Measurements from ENCODE around the gene RNPS1.

RNPS1 gene, protein sequence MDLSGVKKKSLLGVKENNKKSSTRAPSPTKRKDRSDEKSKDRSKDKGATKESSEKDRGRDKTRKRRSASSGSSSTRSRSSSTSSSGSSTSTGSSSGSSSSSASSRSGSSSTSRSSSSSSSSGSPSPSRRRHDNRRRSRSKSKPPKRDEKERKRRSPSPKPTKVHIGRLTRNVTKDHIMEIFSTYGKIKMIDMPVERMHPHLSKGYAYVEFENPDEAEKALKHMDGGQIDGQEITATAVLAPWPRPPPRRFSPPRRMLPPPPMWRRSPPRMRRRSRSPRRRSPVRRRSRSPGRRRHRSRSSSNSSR

DNA sequence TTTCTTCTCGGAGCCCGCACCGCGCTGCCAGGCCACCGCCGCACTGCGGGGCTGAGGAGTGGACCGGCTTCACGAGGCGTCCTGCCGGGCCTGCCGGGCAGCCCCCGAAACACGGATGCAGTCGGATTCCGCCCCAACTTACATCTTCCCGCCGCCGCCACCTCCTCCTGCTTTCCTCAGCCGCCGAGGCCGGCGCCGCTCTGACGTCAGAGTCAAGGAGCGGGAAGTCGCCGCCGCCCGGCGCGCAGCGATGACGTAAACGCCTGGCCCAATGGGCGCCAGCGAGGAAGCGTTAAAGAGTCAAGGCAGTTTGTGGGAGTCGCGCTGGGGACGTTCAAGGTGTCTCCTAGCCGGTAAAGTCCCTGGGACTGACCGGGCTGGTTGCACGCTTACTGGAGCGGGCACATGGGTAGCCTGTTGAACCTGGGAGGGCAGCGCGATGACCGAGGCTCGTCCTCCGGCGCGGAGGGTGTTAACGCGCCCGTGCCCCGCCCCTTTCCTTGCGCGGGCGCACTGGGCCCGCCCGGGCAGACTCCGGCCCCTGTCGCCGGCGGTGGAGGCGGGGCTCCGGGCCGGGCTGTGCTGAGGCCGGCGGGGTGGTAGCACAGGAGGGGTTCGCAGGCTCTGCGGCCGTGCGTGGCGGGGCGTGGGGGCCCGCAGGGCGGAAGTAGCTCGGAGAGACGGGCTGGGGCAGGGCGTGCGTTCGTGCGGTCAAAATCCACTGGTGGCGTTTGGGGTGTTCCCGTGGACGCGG is at the start of gene RNPS1:
RNPS1 (minus strand) TSS at position 214 of the 754 bp plus-strand sequence. CDS start 3,483 bp downstream, outside the sequence.
- DNase-seq (ENCODE audit: low spot score): peak; percentile 97

DNA sequence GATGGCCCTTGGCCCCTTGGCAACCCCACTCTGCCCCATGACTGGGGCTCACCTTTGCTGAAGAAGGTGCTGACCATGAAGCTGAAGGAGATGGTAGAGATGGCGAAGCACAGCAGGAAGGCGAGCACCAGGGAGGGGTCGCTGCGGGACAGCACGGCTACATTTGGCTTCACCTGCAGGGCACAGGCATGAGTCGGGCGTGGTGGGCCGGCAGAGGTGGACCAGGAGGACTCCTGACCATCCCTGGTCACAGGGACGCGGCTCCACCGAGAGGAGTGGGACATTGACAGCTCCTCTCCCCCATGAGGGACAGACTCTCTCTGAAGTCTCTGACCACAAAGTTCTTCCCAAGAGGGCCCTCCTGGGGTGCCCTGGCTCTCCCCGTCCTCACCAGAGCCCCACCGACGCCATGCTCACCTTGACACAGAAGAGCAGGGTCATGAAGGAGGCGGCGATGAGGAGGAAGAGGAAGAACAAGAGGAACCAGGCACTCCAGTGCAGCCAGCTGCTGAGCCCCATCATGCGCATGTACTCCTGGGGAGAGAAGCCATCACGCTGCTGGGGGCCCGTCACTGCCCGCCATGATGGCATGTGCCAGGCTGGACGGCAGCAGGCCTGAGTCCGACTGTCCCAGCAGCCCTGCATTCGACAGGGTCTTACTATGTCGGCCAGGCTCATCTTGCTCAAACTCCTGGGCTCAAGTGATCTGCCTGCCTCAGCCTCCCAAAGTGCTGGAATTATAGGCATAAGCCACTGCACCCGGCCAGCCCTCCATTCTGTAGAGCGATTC is 49.5 kb upstream of the RNPS1 start:
- no peak for DNase-seq (ENCODE audit: low spot score)

DNA sequence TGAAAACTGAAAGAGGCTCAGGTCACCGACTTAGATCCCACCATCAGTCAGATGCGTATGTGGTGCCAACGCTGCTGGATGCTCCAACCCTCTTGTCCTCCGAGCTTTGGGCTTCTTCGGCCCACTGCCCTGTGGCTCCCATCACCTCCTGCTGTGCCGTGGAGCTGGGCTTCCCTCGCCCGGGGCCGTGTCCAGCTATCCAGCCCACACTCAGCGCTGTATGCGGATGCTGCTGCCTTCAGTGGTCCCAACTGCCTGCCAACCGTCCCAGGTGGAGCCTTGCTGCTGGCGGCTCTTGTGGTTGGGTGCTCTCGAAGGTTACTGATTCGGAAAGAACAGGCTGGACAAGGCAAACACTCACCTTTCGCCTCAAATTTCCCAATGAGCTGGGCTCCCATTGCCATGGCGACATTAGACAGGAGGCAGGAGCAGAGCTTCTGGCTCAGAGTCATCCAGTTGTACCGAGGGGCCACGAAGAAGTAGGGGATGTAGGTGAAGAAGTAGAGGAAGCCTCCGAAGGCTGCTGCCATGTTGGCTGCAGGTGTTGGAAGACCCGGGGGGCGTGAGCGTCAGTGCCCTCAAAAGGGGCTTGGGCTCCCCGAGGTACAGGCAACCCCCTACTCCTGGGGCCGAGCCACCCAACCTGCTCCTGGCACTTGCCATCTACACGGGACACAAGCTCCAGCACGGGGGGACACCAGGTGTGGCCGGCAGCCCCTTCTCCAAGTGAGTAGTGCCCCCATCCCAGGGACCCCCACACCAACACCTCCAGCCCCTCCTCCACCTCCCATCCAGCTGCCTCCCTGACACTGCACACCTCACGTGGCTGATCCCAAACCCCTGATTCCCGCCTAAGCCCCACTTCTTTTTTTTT is 40.4 kb upstream of the RNPS1 start:
- DNase-seq (ENCODE audit: low spot score): no peak

DNA sequence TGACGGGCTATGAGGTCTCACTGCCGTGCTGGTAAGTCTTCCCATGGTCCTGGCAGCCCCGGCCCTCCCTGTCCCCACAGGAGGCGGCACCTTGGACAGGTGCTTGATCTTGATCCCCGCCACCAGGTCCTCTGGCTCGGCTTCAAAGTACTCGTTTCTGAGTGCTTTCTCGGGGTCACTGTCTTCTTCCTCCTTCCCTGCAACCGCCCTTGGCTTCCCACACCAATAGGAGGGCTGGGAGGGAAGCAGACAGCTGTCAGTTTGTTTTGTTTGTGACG is 31.9 kb upstream of the RNPS1 start:
- DNase-seq (ENCODE audit: low spot score): no peak

DNA sequence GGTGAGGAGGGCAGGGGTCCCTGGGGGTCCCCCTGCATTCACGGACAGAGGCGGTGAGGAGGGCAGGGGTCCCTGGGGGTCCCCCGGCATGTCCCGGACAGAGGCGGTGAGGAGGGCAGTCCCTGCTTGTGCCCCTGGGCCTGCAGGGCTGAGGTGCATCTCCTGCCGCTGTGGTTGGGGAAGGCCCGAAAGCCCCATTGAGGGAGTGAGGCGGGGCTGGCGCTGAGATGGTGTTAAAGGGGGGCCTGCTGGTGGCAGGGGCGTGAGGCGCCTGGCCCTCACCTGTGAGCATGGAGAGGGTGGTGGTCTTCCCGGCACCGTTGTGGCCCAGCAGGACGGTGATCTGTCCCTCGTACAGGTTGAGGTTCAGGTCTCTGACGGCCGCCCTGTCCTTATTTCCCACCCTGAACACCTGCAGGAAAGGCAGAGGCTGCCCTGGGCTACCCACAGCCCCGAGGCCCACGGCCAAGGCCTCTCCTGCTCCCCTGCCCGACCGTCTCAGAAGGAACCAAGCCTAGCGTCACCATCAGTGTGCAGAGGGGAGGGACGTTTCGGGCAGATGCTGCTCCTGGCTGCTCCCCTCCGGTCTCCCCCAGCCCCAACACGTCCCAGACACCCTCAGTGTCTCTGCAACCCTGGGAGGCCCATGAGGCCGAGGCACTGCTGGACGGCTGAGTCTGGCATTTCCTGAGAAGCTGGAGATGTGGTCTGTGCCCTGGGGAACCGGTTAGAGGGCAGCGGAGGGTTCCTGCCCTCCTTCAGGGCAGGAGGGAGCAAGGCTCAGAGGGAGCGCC is 31.4 kb upstream of the RNPS1 start:
- DNase-seq (ENCODE audit: low spot score): no peak

DNA sequence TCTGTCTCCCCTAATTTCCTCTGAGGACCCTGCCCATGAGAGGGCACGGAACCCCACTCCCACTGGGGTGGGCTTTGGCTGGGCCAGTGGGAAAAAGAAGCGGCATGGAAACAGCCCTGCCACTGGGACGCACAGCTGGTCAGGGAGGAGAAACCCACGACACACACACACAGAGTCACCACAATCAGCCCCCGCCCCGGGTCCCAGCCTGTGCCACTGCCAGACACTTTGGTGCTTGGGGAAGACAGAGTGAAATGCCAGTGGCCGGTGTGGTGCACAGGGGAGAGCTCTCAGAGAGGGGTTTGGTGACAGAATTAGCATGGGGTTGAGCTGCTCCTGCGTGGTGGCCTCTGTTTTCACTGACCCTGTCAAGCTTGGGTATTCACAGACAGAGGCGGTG is 30.7 kb upstream of the RNPS1 start:
- DNase-seq (ENCODE audit: low spot score): no peak

DNA sequence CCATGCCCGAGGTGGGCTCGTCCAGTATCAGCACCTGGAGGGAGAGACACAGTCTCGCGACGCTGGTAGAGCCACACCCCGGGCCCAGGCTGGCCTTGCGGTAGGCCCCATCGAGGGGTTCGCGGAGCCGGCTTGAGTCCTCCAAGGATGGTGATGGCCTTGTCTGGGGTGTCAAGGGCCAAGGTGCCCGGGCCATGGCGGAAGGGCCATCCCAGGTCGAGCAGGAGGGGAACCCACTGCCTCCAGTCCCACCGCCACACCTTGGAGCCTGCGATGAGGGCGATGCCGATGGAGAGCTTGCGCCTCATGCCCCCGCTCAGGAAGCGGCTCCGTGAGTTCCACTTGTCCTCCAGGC is 29.6 kb upstream of the RNPS1 start:
- DNase-seq (ENCODE audit: low spot score): no peak

GRCh38 chr16:2296661-2297505 is 29.0 kb upstream of the RNPS1 start:
- peak; percentile 53 for DNase-seq (ENCODE audit: low spot score)

DNA sequence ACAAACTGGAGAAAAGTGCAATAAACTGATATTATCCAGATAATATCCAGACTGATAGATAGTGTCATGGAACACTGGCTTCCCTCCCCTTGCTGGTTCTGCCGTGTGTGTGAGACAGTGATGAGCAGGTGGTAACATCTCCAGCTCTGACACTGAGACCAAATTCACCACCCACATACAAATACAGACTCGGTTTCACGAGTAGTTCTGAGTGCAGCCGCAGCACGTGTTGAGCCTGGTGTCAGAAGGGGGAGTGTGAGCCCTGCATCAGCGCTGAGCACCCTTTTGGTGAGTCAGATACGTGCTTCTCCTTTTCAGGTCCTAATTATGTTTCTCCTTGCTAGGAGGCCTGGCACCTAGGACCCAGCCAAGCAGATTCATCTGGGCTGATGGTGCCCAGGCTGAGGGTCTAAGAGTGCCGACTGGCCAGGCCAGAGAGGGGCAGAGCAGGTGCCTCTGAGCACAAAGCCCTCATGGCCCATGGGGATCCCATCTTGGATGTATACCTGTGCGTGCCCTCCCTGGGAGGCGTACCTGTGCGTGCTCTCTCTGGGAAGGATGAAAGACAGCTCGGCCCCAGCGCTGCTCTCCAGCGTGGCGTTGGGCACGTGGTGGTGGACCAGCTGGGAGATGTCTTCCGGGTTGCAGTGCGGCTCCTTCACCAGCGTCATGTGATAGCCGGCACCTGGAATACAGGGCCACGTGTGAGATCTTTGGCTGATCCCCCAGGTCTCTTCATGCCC is 27.3 kb upstream of the RNPS1 start:
- no peak for DNase-seq (ENCODE audit: low spot score)

DNA sequence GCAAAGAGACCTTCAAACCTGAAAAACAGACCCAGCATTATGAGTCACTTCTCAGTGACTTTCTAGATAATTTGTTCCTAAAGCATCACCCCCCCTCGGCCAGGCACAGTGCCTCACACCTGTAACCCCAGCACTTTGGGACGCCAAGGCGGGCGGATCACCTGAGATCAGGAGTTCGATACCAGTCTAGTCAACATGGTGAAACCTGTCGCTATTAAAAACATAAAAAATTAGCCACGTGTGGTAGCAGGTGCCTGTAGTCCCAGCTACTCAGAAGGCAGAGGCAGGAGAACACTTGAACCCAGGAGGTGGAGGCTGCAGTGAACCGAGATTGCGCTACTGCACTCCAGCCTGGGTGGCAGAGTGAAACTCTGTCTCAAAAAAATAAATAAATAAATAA is 24.3 kb upstream of the RNPS1 start:
- DNase-seq (ENCODE audit: low spot score): no peak

DNA sequence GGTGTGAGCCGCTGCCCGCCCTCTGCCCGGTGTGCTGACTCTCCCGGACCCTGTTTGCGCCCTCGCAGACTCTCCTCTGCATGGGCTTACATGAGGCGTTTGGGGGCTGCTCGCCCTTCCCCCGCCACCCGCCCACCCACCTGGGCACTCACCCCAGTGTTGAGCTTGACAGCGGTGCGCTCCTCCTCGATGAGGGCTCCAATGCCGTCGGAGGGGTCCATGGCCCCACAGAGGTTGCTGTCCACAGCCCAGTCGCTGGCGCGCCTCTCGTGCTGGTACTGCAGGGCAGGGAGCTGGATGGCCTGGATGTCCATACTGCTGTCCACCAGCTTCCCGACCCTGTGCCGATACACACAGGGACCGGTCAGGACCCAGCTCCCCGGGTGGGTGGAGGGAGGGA is 21.4 kb upstream of the RNPS1 start:
- no peak for DNase-seq (ENCODE audit: low spot score)

DNA sequence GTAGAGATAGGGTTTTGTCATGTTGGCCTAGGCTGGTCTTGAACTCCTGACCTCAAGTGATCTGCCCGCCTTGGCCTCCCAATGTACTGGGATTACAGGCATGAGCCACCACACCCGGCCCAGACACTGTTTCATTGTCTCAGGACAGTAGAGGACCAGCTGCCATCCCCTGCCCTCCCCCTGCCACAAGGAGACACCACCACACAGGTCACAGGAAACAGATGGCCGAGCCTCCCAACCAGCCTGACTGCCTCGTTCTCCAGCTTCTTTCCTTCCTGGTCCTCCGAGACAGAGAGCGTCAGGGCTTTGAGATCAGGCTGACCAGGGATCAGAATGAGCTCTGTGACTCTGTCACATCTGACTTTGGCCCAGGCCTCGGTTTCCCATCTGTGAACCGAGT is 20.8 kb upstream of the RNPS1 start:
- DNase-seq (ENCODE audit: low spot score): no peak

DNA sequence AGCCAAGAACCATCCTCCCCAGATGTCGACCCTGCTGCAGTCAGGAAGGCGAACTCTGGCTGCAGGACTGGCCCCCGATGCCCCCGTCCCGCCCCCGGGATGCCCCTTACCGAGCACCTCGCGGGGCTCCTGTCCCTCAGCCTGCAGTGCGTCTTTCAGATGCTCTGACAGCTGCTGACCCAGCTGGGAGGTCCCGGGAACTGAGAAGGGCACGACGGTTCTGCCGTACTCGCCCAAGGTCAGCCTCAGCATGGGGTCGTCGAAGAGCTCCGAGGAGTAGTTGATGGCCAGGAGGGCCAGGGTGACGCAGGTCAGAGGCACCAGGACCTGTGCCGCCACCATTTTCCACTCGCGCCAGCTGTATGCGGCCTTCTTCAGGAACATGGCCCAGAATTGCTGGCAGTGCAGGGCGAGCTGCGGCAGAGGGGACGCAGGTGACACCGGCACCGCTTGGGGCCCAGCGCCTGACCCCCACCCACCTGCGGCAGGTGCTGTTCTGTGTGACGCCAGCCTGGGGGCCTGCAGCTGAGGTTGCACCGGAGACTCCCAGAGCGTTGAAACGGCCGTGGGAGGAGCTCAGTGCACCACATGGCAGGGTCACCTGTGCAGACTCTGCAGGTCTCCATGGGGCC is 20.1 kb upstream of the RNPS1 start:
- DNase-seq (ENCODE audit: low spot score): no peak

DNA sequence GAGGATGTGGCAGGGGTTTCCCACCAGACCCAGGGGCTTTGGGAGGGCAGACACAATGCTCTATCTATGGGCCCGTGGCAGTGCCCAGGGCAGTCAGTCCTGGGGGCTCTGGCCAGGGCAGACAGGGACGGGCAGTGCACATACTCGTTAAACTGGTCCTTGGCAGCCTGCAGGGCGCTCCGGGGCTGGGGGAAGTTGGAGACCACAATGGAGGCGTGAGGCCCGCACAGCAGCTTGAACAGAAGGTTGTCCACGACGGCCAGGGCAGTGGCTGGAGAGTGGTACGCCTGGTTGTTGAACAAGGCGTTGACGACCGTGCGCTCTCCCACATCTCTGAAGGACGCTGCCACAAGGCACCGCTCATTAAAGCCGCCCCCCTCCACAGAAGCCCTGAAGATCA is 18.6 kb upstream of the RNPS1 start:
- DNase-seq (ENCODE audit: low spot score): no peak

DNA sequence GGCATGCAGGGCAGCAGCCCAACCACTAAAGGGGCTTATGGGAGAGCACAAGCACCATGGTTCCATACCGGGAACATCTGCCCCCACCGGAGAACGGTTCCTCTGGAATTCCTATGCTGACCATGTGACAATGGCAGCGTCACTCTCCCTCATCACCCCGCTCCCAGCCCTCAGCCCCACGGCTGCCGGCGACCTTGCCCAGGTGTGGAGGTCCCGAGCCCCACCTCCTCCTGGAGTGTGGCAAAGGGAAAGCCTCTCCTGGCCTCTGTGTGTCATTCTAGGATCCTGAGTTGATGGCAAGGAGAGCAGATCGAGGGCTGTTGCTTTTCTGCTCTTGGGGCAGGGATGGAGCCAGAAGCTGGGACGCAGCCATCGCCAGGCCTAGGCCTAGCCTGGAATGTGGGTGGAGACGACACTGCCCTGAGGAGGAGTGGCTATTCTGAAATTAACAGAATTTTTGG is 17.8 kb upstream of the RNPS1 start:
- DNase-seq (ENCODE audit: low spot score): no peak

DNA sequence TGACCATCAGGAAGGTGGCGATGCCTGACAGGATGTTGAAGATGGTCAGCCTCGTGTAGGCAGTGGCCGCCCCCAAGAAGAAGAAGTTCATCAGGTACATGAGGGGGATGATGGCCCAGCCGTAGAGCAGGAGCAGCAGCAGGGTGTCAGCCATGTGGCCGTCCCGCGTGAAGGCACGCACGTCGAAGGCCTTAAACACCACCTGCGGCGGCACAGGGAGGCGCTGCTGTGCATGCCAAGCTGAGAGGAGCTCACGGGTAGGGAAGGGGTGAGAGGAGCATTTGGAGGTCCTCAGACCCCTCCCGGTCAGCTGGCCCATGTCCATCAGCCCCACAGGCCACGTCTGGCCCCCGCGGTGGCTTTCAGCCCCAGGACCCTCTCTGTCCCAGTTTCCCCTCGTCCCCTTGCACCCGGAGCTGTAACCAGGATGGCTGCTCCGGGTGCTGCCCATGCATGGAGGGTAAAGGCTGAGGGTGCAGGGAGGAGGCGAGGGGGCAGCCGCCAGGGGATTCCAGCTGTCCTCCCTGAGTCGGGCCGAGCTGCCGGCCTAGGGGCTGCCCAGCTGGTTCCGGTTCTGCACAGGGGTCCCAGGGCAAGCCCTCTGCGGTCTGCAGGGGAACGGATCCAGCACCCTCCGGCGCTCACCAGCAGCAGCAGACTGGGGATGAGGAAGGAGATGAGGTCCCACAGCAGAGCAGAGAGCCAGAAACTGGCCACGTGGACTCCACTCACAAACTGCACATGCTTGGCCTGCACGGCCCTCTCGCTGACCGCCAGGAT is 17.1 kb upstream of the RNPS1 start:
- no peak for DNase-seq (ENCODE audit: low spot score)

GRCh38 chr16:2284001-2284770 is 16.3 kb upstream of the RNPS1 start:
- DNase-seq (ENCODE audit: low spot score): no peak

All from HuH-7.5 (cell line).